Measurements from ENCODE around the gene VPS37C. TPM values are rescaled to one million over a fixed set of nuclear protein-coding genes. Genes with fewer than 3 reads are reported as not detected.

Gene VPS37C
- total RNA-seq, 1 experiment from 2014 or later, result 23.1 TPM

GRCh38 chr11:61162092-61162941, 1.1 kb upstream of the VPS37C start (continued):
- TF ChIP-seq EGR1 (IDR thresholded peaks at IDR 0.05; ENCODE audit: low read depth) (no peak), FOSL1 (IDR thresholded peaks at IDR 0.05; ENCODE audit: low read depth) (peak; percentile 20; the same call in 1 of the 2 replicates), POLR2AphosphoS5 (IDR thresholded peaks at IDR 0.05; ENCODE audit: low read depth, low read length) (peak; percentile 21; the same call in 1 of the 2 replicates), TCF7L2 (IDR thresholded peaks at IDR 0.05; ENCODE audit: borderline replicate concordance, extremely low read depth, insufficient read depth, insufficient read length) (no peak)

DNA sequence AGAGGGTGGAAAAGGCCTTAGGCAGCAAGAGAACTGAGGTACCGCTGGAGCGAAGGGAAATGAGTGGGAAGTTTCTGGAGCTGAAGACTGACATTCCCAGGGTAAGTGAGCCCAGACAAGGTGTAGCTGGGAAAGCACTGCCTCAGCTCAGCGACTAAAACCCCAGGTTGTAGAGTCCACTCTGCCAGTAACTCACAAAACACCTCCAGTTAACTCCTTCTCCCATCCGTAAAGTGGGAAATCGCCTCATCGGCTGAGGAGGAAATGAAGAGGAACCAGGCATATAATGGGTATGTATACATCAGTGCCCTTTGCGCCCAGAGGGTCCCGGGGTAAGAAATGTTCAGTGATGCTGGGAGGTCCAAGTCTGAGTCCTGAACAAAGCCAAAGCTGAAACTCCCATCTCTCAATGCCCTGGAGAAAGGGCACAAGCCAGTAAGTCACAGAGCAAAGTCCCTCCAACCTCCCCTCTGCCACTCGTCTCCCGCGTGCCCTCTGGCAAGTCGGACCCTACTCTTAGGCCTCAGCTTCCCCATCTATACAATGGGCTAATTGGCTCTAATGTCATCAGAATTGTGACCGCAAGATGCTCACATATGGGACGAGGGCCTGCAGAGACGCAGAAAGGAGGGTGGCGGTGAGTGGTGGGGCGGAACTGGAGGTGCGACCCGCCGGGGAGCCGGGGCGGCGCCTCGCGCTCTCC, 588 bp downstream of the VPS37C start:
- Histone ChIP-seq H2AFZ (ENCODE audit: low read depth, low read length, poor library complexity, severe bottlenecking) (no peak overlapping the region), H4K20me1 (ENCODE audit: insufficient read depth) (no peaks in the 10 kb centered on the region), H3K4me3 (replicated peaks in 1 of 2; ENCODE audit: low read depth in 1 of 2, low read length in 2 of 2) (peak overlapping the region; percentile 74 to 89), H3K4me2 (ENCODE audit: low read length) (peak overlapping the region; percentile 89), H3K79me2 (ENCODE audit: insufficient read depth, low read length) (peaks cover 48% of the 10 kb centered on the region), H3K27ac (ENCODE audit: low read depth, low read length) (peak overlapping the region; percentile 97), H3K36me3 (ENCODE audit: control insufficient read depth in 1 of 2, insufficient read depth in 2 of 2, low read length in 2 of 2) (peaks cover 0 to 18% of the 10 kb centered on the region in 2 experiments; a peak in 2 of 4 replicates), H3K27me3 (ENCODE audit: insufficient read depth, low read length) (no peaks in the 10 kb centered on the region), H3K9me3 (ENCODE audit: control insufficient read depth in 1 of 2, insufficient read depth in 1 of 2, low read depth in 1 of 2, low read length in 2 of 2) (peaks cover 0 to 3% of the 10 kb centered on the region in 2 experiments; a peak in 1 of 4 replicates), H3K4me1 (ENCODE audit: control insufficient read depth in 1 of 2, insufficient read depth in 2 of 2, low read length in 2 of 2) (peaks cover 19 to 35% of the 10 kb centered on the region in 2 experiments; a peak in 3 of 4 replicates), H3K9ac (ENCODE audit: low read length) (peak overlapping the region; percentile 77), H3K9me2 (ENCODE audit: insufficient read depth) (no peaks in the 10 kb centered on the region)
- no peak for DNase-seq (ENCODE audit: low read depth, low spot score)
- intact Hi-C loops (cut with micrococcal nuclease), result no loop called here
- RAD21 ChIA-PET (ENCODE audit: low non-redundant PET in 1 of 2, low total read pairs in 2 of 2, uncharacterized antibody in 2 of 2, unreplicated experiment in 2 of 2), result no interaction called here
- CTCF ChIA-PET, result no interaction called here
- POLR2A ChIA-PET, result no interaction called here
- TSS peak; percentile 37 for BruUV-seq (replicated peaks)
- ATAC-seq, result no peak
- no peak for TF ChIP-seq MAX (IDR thresholded peaks at IDR 0.05)
- no peak for TF ChIP-seq POLR2A (IDR thresholded peaks at IDR 0.05; ENCODE audit: borderline replicate concordance, extremely low read depth, insufficient read depth, insufficient read length)
- TF ChIP-seq ZBTB33 (IDR thresholded peaks at IDR 0.05; ENCODE audit: extremely low read depth, insufficient replicate concordance, low read length), result no peak
- TF ChIP-seq, protein P1, sequence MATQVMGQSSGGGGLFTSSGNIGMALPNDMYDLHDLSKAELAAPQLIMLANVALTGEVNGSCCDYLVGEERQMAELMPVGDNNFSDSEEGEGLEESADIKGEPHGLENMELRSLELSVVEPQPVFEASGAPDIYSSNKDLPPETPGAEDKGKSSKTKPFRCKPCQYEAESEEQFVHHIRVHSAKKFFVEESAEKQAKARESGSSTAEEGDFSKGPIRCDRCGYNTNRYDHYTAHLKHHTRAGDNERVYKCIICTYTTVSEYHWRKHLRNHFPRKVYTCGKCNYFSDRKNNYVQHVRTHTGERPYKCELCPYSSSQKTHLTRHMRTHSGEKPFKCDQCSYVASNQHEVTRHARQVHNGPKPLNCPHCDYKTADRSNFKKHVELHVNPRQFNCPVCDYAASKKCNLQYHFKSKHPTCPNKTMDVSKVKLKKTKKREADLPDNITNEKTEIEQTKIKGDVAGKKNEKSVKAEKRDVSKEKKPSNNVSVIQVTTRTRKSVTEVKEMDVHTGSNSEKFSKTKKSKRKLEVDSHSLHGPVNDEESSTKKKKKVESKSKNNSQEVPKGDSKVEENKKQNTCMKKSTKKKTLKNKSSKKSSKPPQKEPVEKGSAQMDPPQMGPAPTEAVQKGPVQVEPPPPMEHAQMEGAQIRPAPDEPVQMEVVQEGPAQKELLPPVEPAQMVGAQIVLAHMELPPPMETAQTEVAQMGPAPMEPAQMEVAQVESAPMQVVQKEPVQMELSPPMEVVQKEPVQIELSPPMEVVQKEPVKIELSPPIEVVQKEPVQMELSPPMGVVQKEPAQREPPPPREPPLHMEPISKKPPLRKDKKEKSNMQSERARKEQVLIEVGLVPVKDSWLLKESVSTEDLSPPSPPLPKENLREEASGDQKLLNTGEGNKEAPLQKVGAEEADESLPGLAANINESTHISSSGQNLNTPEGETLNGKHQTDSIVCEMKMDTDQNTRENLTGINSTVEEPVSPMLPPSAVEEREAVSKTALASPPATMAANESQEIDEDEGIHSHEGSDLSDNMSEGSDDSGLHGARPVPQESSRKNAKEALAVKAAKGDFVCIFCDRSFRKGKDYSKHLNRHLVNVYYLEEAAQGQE (IDR thresholded peaks at IDR 0.05; ENCODE audit: low read depth), result no peak
- no peak for TF ChIP-seq EZH2phosphoT487 (IDR thresholded peaks at IDR 0.05; ENCODE audit: borderline replicate concordance)
- no peak for TF ChIP-seq SP1 (IDR thresholded peaks at IDR 0.05; ENCODE audit: low read depth)
- TF ChIP-seq CTCF (IDR thresholded peaks at IDR 0.05 in 2 of 3, conservative IDR thresholded peaks at IDR 0.05 in 1 of 3; ENCODE audit: borderline replicate concordance in 1 of 3, insufficient read depth in 1 of 3, low read depth in 2 of 3, low read length in 2 of 3), result no peak
- no peak for TF ChIP-seq YY1 (IDR thresholded peaks at IDR 0.05; ENCODE audit: extremely low read depth, insufficient replicate concordance, low read depth, low read length)
- TF ChIP-seq SRF (IDR thresholded peaks at IDR 0.05; ENCODE audit: low read depth), result no peak
- no peak for TF ChIP-seq RAD21 (IDR thresholded peaks at IDR 0.05; ENCODE audit: low read depth)
- TF ChIP-seq SIN3A (IDR thresholded peaks at IDR 0.05; ENCODE audit: low read depth), result no peak

Measured in HCT116 (cell line).